ENCODE data around the gene HGS.
"Not testable (repeated sequence)": the region's sequence is repeated elsewhere in the genome, so short reads cannot be mapped to it uniquely, and the experiment has no call there.

Gene HGS

DNA sequence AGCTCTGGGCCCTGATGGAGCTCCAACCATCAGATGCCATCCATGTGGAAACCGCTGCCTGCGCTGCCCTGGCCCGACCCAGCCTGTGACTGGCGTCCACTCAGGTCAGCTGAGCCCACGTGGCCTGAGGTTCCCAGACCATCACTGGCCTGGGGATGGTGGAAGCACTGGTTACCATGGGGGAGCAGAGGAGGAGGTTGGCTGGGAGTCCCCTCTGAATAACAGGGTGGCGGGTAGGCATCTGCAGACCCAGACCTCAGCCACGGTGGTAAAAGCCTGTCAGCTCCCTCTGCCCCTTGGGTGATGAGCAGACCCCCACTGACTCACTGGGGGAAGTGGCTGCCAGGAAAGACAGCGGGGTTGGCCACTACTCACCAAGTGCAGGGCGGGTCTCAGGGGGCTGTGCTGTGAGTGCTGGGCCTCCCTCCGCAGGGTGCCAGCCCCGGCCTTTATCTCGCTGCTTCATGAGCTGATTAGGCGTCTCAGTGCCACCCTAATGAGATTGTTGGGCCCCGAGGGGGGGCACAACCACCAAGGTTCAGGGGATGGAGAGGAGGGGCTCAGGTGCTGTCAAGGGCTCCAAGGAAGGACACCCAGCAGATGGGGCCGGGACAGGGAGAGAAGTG lies 27.6 kb upstream of the HGS start, which contains the start of gene PDE6G:
Gene PDE6G, minus strand, starts transcription at position 425 of the 626 bp plus-strand sequence. CDS start 3,237 bp downstream, outside the sequence.
- no peak for DNase-seq (ENCODE audit: low read depth in 2 of 2, low spot score in 1 of 2)

- DNase-seq (ENCODE audit: low read depth in 2 of 2, low spot score in 1 of 2) = no peak
Observed at GRCh38 chr17:81656835-81657234, 27.0 kb upstream of the HGS start.

- DNase-seq (ENCODE audit: low read depth in 2 of 2, low spot score in 1 of 2) = no peak
Observed at GRCh38 chr17:81659038-81659437, 24.8 kb upstream of the HGS start.

DNA sequence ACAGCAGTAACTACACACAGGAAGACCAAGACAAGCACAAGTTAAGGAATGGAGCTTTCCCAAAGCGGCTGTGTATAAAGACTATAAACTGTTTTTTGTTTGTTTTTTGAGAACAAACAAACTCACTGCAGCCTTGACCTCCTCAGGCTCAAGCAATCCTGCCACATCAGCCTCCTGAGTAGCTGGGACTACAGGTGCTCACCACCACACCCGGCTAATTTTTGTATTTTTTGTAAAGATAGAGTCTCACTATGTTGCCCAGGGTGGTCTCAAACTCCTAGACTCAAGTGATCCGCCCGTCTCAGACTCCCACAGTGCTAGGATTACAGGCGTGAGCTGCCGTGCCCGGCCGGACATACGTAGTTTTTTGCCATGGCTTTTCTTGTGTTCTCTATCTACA lies 23.4 kb upstream of the HGS start:
- no peak for DNase-seq (ENCODE audit: low read depth in 2 of 2, low spot score in 1 of 2)

DNA sequence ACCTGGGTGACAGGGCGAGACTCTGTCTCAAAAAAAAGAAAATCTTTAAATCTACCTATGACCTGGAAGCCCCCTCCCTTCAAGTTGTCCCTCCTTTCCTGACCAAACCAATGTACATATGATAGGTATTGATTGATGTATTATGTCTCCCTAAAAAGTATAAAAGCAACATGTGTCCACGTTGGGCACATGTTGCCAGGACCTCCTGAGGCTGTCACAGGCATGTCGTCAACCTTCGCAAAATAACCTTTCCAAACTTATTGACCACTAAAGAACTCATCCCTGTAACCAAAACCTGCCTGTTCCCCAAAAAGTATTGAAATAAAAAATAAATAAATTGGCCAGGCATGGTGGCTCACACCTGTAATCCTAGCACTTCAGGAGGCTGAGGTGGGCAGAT lies 21.8 kb upstream of the HGS start:
- no peak for DNase-seq (ENCODE audit: low read depth in 2 of 2, low spot score in 1 of 2)

- no peak for DNase-seq (ENCODE audit: low read depth in 2 of 2, low spot score in 1 of 2)
Observed at GRCh38 chr17:81664051-81664470, 19.8 kb upstream of the HGS start.

DNA sequence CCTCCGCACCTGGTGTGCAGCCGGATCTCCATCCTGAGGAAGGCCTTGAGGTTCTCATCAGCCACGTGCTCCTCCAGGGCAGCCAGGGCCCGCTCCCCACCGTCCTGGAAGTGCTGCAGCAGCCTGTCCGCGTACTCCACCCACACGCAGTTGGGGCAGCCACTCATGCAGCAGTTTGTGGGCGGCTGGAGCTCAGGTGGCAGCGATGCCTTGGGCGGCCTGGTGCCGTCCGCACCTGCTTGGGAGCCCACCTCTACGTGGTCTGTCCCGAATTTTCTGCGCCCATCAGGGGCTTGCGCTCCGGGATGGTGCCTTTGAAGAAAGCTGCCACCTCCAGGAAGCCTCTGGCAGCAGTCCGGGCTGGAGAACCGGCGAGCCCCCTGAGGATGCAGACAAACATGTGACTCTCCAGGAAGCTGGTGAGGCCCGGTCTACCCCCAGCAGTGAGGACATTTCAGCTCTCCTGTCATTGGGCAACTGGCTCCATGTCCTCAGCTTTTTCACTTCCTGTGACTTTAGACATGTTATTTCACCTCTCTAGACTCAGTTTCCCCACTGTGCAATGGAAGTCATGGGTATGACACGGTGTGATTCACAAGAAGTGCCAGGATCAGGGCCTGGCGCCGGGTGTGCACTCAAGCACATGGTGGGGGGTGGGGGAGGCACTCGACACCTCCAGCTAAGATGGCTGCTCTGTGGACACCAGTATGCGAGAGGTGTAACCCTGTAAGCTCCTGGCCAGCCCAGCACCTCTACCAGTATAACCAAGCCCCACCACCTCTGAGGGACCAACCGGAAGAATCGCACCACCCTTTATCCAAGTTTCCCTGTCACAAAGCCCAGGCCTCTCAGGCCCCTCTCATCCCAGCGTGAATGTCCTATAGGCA lies 18.4 kb upstream of the HGS start:
- no peak for DNase-seq (ENCODE audit: low read depth in 2 of 2, low spot score in 1 of 2)

GRCh38 chr17:81666092-81666341 lies 17.8 kb upstream of the HGS start:
- no peak for DNase-seq (ENCODE audit: low read depth in 2 of 2, low spot score in 1 of 2)

GRCh38 chr17:81666342-81667191 lies 17.2 kb upstream of the HGS start, which contains the start of the genes CCDC137 and OXLD1:
Gene CCDC137 (plus strand): TSS chr17:81666737. CDS start chr17:81666767, 30 bp downstream.
Gene OXLD1 (minus strand): TSS chr17:81666605. CDS start chr17:81666577, 28 bp downstream.
- peak; percentile 81 to 84 for DNase-seq (ENCODE audit: low read depth in 2 of 2, low spot score in 1 of 2)

DNA sequence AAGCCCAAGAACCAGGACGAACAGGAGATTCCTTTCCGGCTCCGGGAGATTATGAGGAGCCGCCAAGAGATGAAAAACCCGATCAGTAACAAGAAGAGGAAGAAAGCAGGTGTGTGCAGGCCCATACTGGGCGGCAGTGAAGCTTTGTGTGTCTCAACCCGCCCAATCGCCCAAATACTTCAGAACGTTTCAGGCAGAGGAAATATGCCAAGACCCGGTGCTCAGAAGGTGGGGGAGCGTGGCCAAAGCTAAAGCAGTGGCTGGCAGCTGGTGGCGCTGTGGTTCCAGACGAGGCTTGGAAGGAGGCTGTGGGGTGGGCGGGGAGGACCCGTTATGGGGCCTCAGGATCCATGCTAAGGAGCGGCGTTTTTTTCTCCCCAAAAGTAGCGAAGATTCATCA lies 16.1 kb upstream of the HGS start:
- DNase-seq (ENCODE audit: low read depth in 2 of 2, low spot score in 1 of 2) = no peak

GRCh38 chr17:81672504-81672903 lies 11.3 kb upstream of the HGS start:
- DNase-seq (ENCODE audit: low read depth in 2 of 2, low spot score in 1 of 2) = no peak

DNA sequence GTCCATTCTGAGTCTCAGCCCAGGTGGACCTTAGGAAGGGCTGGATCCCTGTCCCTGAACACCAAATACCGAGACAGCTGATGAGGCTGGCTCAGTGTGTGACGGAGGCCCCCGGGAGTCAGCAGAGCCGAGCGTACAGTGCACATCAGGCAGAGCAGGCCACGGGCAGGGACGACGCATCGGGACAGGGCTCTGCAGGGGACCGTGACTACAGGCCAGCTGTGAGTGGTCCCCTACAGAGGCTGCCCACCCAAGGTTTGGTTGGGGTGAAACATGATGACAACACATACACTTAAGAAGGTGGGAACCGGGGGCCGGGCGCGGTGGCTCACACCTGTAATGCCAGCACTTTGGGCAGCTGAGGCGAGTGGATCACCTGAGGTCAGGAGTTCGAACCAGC lies 10.9 kb upstream of the HGS start:
- DNase-seq (ENCODE audit: low read depth in 2 of 2, low spot score in 1 of 2) = no peak

GRCh38 chr17:81673561-81674258 lies 10.1 kb upstream of the HGS start:
- no peak for DNase-seq (ENCODE audit: low read depth in 2 of 2, low spot score in 1 of 2)

GRCh38 chr17:81675515-81676221 lies 8.1 kb upstream of the HGS start:
- not testable (repeated sequence) for DNase-seq (ENCODE audit: low read depth in 2 of 2, low spot score in 1 of 2)

GRCh38 chr17:81676906-81677305 lies 6.9 kb upstream of the HGS start:
- DNase-seq (ENCODE audit: low read depth in 2 of 2, low spot score in 1 of 2) = no peak

GRCh38 chr17:81680150-81680549 lies 3.7 kb upstream of the HGS start:
- no peak for DNase-seq (ENCODE audit: low read depth in 2 of 2, low spot score in 1 of 2)

DNA sequence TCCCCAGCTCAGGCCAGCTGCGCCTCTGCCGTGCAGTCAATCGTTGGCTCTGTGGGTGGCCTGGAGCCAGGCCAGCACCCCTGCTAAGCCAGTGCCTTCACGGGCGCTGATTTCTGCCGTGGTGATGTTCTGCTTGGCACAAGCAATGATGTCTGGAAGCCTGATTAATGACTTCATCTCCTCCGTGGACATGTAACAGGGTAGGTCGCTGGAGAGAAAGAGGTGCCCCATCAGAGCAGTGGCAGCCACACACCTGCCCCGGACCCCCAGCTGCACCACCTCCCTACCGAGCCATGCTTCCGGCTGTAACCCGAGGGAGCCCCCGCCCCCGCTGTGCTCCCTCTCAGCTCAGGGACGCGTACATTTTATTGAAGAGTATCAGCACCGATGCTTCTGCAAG lies 2.1 kb upstream of the HGS start:
- no peak for DNase-seq (ENCODE audit: low read depth in 2 of 2, low spot score in 1 of 2)

DNA sequence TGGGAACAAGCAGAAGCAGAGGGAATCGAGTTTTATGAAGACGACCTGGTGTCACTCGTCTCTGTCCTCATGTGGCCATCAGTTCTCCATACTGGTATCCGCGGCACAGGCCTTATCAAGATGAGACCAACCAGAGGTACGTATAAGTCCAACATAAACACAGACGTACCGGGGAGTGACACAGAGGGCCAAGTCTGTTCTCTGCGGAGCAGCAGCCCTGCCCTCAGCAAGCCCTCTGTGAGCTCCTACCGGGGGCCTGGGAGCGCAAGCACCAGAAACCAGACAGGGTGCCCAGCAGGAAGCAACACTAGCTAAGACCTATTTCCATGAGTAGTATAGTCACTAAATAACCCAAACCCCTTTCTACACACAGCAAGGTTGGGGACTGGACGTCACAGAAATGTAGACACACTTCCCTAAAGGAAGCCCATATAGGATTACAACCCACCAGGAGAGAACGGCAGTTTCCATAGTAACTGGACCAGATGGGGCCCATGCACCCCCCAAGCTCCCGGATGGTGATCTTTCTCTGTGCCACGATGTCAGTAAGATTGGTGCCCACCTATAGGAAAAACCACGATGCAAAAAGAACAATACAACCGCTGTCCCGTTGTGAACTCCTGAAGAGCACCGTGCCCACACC lies 1.1 kb upstream of the HGS start:
- DNase-seq (ENCODE audit: low read depth in 2 of 2, low spot score in 1 of 2) = no peak

- no peak for DNase-seq (ENCODE audit: low read depth in 2 of 2, low spot score in 1 of 2)
Observed at GRCh38 chr17:81683208-81683583, 615 bp upstream of the HGS start.

DNA sequence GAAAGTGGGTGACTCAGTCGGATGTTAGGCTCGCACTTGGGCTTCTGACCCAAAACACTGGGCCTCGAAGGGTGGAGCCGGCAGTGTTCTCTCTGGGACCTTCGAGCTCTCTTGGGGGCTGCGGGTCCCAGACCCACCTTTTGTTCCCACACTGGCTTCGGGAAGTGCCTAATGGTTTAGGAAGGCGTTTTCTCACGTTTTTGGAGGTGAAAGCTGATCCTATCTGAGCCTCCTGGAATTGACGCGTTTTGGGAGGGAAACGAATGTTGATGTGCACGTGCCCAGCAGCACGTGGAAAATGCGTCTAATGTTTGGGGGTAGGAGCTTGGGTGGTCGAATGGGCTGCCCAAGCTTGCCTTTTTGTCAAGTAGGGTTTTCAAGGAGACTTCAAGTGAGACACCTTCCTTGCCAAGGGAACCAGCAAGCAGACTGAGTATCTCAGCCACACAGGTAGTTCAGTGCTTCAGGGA lies 666 bp downstream of the HGS start:
- DNase-seq (ENCODE audit: low read depth in 2 of 2, low spot score in 1 of 2) = no peak
